NCI-H2227 (cell line): ENCODE data around the gene NECTIN1.

Source experiments
- DNase-seq: peaks from one replicate; lab custom pipeline; 2025; ENCODE audit not compliant: unreplicated experiment; lab: John Stamatoyannopoulos, UW

The NECTIN1 gene

DNA sequence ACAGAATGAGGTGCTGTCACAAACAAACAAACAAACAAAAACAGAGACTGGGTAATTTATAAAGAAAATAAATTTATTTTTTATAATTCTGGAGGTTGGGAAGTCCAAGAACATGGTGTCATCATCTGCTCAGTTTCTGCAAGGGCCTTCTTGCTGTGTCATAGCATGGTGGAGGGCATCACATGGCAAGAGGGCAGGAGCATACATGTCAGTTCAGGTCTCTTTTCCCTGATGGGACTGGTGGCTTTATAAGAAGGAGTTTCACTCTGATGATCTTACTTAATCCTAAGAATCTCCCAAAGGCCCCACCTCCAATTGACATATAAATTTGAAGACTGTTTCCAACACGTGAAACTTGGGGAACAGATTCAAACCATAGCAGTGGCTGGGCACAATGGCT lies 135.7 kb downstream of the NECTIN1 start:
- no peak for DNase-seq

DNA sequence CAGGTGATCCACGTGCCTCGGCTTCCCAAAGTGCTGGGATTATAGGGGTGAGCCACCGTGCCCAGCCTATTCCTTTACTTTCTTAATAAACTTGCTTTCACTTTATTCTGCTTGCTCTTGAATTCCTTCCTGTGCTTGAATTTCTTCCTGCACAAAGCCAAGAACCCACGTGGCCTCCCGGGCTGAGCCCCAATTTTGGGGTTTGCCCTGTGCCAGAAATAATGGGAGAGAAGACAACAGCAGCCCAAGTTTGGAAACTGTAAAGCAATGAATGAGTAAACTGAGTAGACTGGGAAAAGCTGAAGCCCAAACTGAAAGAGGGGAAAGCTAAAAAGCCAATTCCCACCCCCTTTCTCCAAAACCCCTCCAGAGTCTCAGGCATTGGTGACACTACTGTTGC lies 136.4 kb downstream of the NECTIN1 start:
- no peak for DNase-seq

DNA sequence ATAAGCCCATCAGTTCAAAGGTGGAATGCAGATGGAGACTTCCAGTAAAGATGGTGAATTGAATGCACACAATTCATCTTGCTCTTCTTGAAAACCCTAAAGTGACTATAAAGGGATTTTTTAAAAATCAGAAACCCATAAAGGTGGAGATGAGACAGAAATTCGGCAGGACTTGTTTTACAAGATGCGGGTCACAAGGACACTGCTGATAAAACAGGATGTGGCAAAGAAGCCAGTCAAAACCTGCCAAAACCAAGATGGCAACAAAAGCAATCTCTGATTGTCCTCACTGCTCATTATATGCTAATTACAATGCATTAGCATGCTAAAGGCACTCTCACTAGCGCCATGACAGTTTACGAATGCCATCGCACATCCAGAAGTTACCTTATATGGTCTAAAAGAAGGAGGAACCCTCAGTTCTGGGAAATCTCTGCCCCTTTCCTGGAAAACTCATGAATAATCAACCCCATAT lies 137.1 kb downstream of the NECTIN1 start:
- no peak for DNase-seq

DNA sequence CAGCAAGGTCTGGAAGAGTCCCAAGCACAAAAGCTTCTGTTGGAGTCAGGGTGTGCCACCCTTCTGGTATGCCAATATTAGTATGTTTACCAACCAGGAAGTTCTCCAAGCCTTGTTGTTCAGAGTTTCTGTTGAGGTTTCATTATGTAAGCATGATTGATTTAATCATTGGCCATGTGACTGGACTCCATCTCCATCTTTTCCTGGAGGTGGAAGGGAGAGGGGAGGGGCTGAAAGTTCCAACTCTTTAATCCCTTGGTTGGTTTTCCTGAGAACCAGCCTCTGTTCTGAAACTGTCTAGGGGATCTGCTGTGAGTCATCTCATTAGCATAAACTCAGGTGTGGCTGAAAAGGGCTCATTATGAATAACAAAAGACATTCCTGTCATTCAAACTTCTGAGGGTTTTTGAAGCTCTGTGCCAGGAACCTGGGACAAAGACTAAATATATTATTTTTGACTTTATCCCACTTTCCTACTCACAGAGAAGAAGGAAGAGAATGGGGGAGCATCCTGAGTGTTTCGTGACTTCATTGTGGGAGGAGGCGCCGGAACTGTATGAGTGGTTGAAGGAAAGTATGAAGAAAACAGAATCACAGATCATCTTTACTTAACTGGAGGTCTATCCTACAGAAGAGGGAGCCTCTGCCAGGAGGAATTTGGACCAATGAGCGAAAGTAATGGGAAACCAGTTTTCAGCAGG lies 138.2 kb downstream of the NECTIN1 start:
- no peak for DNase-seq

DNA sequence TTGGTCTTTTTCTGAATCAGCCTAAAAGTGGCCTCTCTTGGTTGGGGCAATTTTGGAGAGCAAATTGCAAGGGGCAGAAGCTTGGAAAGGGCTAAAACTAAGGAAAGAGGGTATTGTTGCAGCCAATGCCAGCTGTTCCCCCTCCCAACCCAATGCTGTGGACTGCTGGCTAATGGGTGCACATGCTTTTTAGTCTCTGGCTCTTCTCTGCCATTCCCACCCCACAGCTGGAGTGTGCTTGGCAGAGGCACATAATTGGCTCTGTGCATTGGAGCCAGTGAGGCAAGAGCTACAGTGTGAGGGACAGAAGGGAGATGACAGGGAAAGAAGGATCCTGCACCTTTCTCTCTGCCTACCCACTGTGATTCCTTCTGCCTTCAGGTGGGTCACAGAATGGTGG lies 140.0 kb downstream of the NECTIN1 start:
- DNase-seq: no peak
